ENCODE data around the gene GCHFR. TPM values are rescaled to one million over a fixed set of nuclear protein-coding genes. Genes with fewer than 3 reads are reported as not detected.

Gene GCHFR
- total and polyA plus RNA-seq, 10 of the 15 experiments (the other 5 are each of a cell fraction or from before 2014, with no cell fraction given): 10.5 to 94.0 (median 35.3) TPM

- TF ChIP-seq E2F8 (IDR thresholded peaks at IDR 0.05; ENCODE audit: low read depth, partially characterized antibody) (no peak), EGR1 (IDR thresholded peaks at IDR 0.05; ENCODE audit: borderline replicate concordance in 1 of 2, low read depth in 2 of 2, low read length in 2 of 2) (no peak), ZZZ3 (IDR thresholded peaks at IDR 0.05; ENCODE audit: control insufficient read depth, insufficient read length, low read depth) (no peak), USF1 (IDR thresholded peaks at IDR 0.05; ENCODE audit: borderline replicate concordance, extremely low read length, insufficient read depth, low read depth, low read length) (no peak), SMAD5 (IDR thresholded peaks at IDR 0.05; ENCODE audit: low read depth) (no peak), NR2F1 (conservative IDR thresholded peaks at IDR 0.05) (no peak), BCLAF1 (IDR thresholded peaks at IDR 0.05) (no peak)
These were observed 42.2 kb upstream of the GCHFR start (continued) for GRCh38 chr15:40721701-40722100.
